NCI-H446 treated with DMSO at 0.1 percent for 48 hours (cell line): ENCODE measurements around the gene LRTM2.

Experiments used
- DNase-seq: peaks from one replicate; lab custom pipeline; 2025; lab: John Stamatoyannopoulos, UW

The LRTM2 gene

GRCh38 chr12:1885082-1885596 lies 64.8 kb downstream of the LRTM2 start:
- no peak for DNase-seq

- no peak for DNase-seq
These were observed 65.4 kb downstream of the LRTM2 start for GRCh38 chr12:1885599-1886245.
